ENCODE data around the gene PIAS1.

PIAS1 gene

DNA sequence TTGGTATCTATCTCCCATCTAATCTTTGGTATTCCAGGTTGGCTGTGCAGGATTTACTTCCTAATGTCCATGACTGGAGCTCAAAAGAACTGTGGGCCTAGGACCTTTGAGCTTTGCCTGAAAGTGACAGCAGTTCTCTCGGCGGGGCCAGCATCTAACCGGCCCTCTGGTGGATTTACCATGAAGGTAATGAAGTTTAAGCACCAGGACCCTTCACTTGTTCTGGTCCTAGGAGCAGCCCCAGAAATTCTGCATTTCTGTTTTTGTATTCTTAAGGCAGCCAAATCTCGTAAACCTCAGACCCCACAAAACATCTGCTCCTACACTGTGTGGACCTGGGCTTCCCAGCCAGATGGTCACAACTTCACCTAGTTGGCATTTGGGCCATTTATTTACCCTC lies 138.0 kb downstream of the PIAS1 start:
- Histone ChIP-seq H3K79me2 (ENCODE audit: low read length) (peaks cover 55% of the 10 kb centered on the region), H3K36me3 (replicated peaks; ENCODE audit: insufficient read depth, low read length) (peaks cover 10% of the 10 kb centered on the region), H3K9ac (ENCODE audit: low read length) (no peak overlapping the region), H3K4me1 (ENCODE audit: low read length) (peaks cover 75% of the 10 kb centered on the region), H3K27me3 (replicated peaks; ENCODE audit: insufficient read depth, low read length) (no peaks in the 10 kb centered on the region), H3K4me3 (ENCODE audit: low read length) (no peak overlapping the region), H3K4me2 (ENCODE audit: low read depth, low read length) (peak overlapping the region; percentile 67; the same call in 1 of the 2 replicates), H2AFZ (ENCODE audit: low read length) (no peak overlapping the region), H3K9me2 (replicated peaks; ENCODE audit: insufficient read depth, low read length) (no peaks in the 10 kb centered on the region), H3K27ac (ENCODE audit: low read length) (peak overlapping the region; percentile 93; the same call in 1 of the 2 replicates), H3K9me3 (replicated peaks; ENCODE audit: insufficient read depth, low read length) (no peaks in the 10 kb centered on the region), H4K20me1 (ENCODE audit: insufficient read depth, low read length) (no peaks in the 10 kb centered on the region), H3F3A (ENCODE audit: insufficient read depth, low read length) (peaks cover 81% of the 10 kb centered on the region)
- DNase-seq: no peak
- TF ChIP-seq EZH2phosphoT487 (IDR thresholded peaks at IDR 0.05; ENCODE audit: low read length): no peak

DNA sequence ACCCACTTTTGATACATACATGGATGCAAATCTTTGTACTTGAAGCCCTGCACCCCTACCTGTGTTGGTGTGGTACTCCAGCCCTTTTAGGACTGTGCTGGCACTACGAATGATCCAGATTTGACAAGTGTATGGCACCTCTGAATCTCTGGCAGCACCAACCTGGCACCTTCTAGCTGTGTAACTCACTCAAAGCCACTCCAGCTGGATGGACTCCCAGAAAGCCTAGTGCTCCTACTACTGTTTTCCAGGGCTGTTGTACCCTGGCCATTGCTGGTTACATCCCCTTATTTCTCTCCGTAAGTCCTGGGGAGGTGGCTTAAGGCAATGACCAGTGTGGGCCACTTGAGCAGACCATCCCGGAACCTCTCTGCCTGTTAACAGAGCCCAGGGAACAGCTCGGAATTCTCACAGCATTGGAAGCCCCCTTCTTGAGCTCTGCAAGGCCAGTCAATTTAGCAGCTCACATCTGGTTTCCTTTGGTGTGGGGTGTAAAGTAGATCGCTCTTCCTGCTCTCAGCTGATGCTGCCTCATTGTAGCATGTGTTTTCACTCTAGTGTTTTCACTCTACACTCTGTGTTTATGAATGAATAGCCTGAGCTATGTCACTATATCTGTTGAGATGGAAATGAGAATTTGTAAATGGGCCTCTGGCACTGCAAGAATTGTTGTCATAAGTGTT lies 138.8 kb downstream of the PIAS1 start:
- Histone ChIP-seq H3K9me2 (replicated peaks; ENCODE audit: insufficient read depth, low read length) (no peaks in the 10 kb centered on the region), H3K4me3 (ENCODE audit: low read length) (no peak overlapping the region), H3K27ac (ENCODE audit: low read length) (peak overlapping the region; percentile 93; the same call in 1 of the 2 replicates), H3K36me3 (replicated peaks; ENCODE audit: insufficient read depth, low read length) (peaks cover 15% of the 10 kb centered on the region), H3F3A (ENCODE audit: insufficient read depth, low read length) (peaks cover 80% of the 10 kb centered on the region), H4K20me1 (ENCODE audit: insufficient read depth, low read length) (no peaks in the 10 kb centered on the region), H3K27me3 (replicated peaks; ENCODE audit: insufficient read depth, low read length) (no peaks in the 10 kb centered on the region), H2AFZ (ENCODE audit: low read length) (no peak overlapping the region), H3K9me3 (replicated peaks; ENCODE audit: insufficient read depth, low read length) (no peaks in the 10 kb centered on the region), H3K9ac (ENCODE audit: low read length) (no peak overlapping the region), H3K4me2 (ENCODE audit: low read depth, low read length) (no peak overlapping the region), H3K79me2 (ENCODE audit: low read length) (peaks cover 64% of the 10 kb centered on the region), H3K4me1 (ENCODE audit: low read length) (peaks cover 67% of the 10 kb centered on the region)
- DNase-seq: no peak
- TF ChIP-seq CTCF (IDR thresholded peaks at IDR 0.05; ENCODE audit: low read length): no peak

DNA sequence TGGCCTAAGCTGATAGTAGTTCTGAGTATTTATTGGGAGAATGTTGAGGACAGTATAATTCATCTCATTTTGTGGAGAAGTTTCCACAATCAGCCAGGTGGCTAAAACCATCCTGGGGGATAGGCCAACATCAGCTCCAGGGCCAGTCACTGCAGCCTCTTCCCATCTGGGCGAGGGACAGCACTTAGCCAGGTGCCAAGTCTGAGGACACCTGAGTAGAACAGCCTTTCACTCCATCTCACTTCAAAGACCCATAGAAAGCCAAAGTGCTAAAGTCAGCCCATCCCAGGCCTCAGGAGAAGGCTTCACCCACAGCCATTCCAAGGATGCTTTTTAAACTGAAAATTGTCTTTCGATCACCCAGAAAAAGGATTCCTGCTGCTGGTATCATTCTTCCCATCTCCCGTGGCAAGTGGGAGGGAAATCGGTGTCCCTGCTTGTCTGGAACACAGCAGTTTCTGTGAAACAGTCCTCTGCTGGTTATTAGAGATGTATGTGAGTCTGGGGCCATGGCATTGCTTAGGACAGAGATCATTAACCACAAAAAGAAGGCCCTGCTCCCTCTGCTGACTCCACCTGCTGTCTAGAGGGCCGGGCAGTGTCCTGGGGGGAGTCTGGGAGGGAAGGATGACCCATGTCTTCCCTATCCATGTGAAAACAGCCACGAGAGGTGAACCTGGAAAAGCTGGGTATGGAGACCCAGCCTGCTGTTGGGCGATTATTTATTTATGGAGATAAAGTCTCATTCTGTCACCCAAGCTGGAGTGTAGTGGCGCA lies 141.4 kb downstream of the PIAS1 start:
- no peaks in the 10 kb centered on the region for H4K20me1 ChIP-seq (ENCODE audit: insufficient read depth, low read length)
- no peak for TF ChIP-seq EZH2 (optimal IDR thresholded peaks at IDR 0.05; ENCODE audit: low read depth, low read length)
- TF ChIP-seq EZH2phosphoT487 (IDR thresholded peaks at IDR 0.05; ENCODE audit: low read length): no peak
- no peak; the same call in 1 of the 2 replicates for TF ChIP-seq CTCF (IDR thresholded peaks at IDR 0.05; ENCODE audit: low read length)
- H3K9ac ChIP-seq (ENCODE audit: low read length): no peak overlapping the region
- H3K27me3 ChIP-seq (replicated peaks; ENCODE audit: insufficient read depth, low read length): no peaks in the 10 kb centered on the region
- DNase-seq: no peak
- H3F3A ChIP-seq (ENCODE audit: insufficient read depth, low read length): peaks cover 64% of the 10 kb centered on the region
- H3K4me1 ChIP-seq (ENCODE audit: low read length): peaks cover 47% of the 10 kb centered on the region
- H3K27ac ChIP-seq (ENCODE audit: low read length): peak overlapping the region; percentile 32; the same call in 1 of the 2 replicates
- no peak overlapping the region for H2AFZ ChIP-seq (ENCODE audit: low read length)
- peaks cover 15% of the 10 kb centered on the region for H3K36me3 ChIP-seq (replicated peaks; ENCODE audit: insufficient read depth, low read length)
- H3K4me2 ChIP-seq (ENCODE audit: low read depth, low read length): no peak overlapping the region
- no peaks in the 10 kb centered on the region for H3K9me3 ChIP-seq (replicated peaks; ENCODE audit: insufficient read depth, low read length)
- H3K9me2 ChIP-seq (replicated peaks; ENCODE audit: insufficient read depth, low read length): no peaks in the 10 kb centered on the region
- peaks cover 82% of the 10 kb centered on the region for H3K79me2 ChIP-seq (ENCODE audit: low read length)
- no peak overlapping the region for H3K4me3 ChIP-seq (ENCODE audit: low read length)
